GM23248 (cell line): ENCODE data around the gene MTREX. TPM values are rescaled to one million over a fixed set of nuclear protein-coding genes. Genes with fewer than 3 reads are reported as not detected.
A peak's percentile ranks its signal among the peaks of the same experiment; 100 is the strongest.

Experiments used
- DNase-seq: peaks from one replicate; pipeline ENCODE4 v3.0.0-alpha.2; 2015
- H2AFZ ChIP-seq: fragments of 200-600 bp; sonication (generic); 2 replicates; pipeline ENCODE4 v1.6.1; 2016; ENCODE audit warnings: antibody characterized with exemption
- H3F3A ChIP-seq: fragments of 200-600 bp; sonication (generic); 2 replicates; pipeline ENCODE4 v1.6.1; 2016; ENCODE audit warnings: mild to moderate bottlenecking, antibody characterized with exemption, mixed run types; ENCODE audit not compliant: insufficient read depth
- H3K27ac ChIP-seq: fragments of 200-600 bp; sonication (generic); 2 replicates; pipeline ENCODE4 v1.5.1; 2016; ENCODE audit warnings: mild to moderate bottlenecking
- H3K27me3 ChIP-seq: fragments of 200-600 bp; sonication (generic); replicated peaks from 2 replicates; pipeline ENCODE4 v1.6.1; 2016; ENCODE audit warnings: mild to moderate bottlenecking; ENCODE audit not compliant: insufficient read depth
- H3K36me3 ChIP-seq: fragments of 200-600 bp; sonication (generic); 2 replicates; pipeline ENCODE4 v1.6.1; 2016; ENCODE audit warnings: low read depth, mild to moderate bottlenecking
- H3K4me1 ChIP-seq: fragments of 200-600 bp; sonication (generic); 2 replicates; pipeline ENCODE4 v1.6.1; 2016; ENCODE audit warnings: mild to moderate bottlenecking; ENCODE audit not compliant: insufficient read depth
- H3K4me2 ChIP-seq: fragments of 200-600 bp; sonication (generic); one replicate; pipeline ENCODE4 v1.6.1; 2016; ENCODE audit warnings: mild to moderate bottlenecking; ENCODE audit not compliant: unreplicated experiment
- H3K4me3 ChIP-seq: fragments of 200-600 bp; sonication (generic); 2 replicates; pipeline ENCODE4 v1.5.1; 2016; ENCODE audit warnings: mild to moderate bottlenecking
- H3K79me2 ChIP-seq: fragments of 200-600 bp; sonication (generic); 2 replicates; pipeline ENCODE4 v1.6.1; 2016; ENCODE audit warnings: mild to moderate bottlenecking; ENCODE audit not compliant: insufficient read depth
- H3K9ac ChIP-seq: fragments of 200-600 bp; sonication (generic); 2 replicates; pipeline ENCODE4 v1.6.1; 2016; ENCODE audit warnings: mild to moderate bottlenecking
- H3K9me2 ChIP-seq: fragments of 200-600 bp; sonication (generic); 2 replicates; pipeline ENCODE4 v1.6.1; 2016; ENCODE audit warnings: mixed run types, mild to moderate bottlenecking, moderate library complexity; ENCODE audit not compliant: insufficient read depth
- H3K9me3 ChIP-seq: fragments of 200-600 bp; sonication (generic); one replicate; pipeline ENCODE4 v1.6.1; 2017; ENCODE audit warnings: low read depth
- H4K20me1 ChIP-seq: fragments of 200-600 bp; sonication (generic); 2 replicates; pipeline ENCODE4 v1.6.0; 2016; ENCODE audit not compliant: insufficient read depth
- EZH2 ChIP-seq: fragments of 200-600 bp; sonication (generic); IDR thresholded peaks from 2 replicates; pipeline ENCODE4 v1.6.1; 2018; ENCODE audit warnings: antibody characterized with exemption, mild to moderate bottlenecking; ENCODE audit not compliant: insufficient read depth, poor library complexity, severe bottlenecking
- EZH2phosphoT487 ChIP-seq: fragments of 200-600 bp; sonication (generic); IDR thresholded peaks from 2 replicates; pipeline ENCODE4 v1.6.1; 2018; ENCODE audit warnings: antibody characterized with exemption, moderate library complexity, mild to moderate bottlenecking, low read depth; ENCODE audit not compliant: insufficient read depth
- WGBS, 2 experiments: methylation state at CpG; one replicate each; pipeline ENCODE4 v1.1.6; 2015 to 2017; ENCODE audit warnings: low lambda C conversion rate in 2 of 2, low coverage in 1 of 2; ENCODE audit errors: missing lambda C conversion rate in 2 of 2; 5-methylcytosine and 5-hydroxymethylcytosine counted together
- in situ Hi-C: fragments of 300-500 bp; cut with MboI; formaldehyde crosslinking; loops from 2 replicates; pipeline ENCODE4 v1.15.0; 2020
- polyA plus RNA-seq: library from polyadenylated mRNA; unstranded; fragments of >200 nt; fragmentation: Nextera tagmentation; extraction: Ambion mirVana; gene quantifications from 2 replicates; pipeline ENCODE4 v1.2.1, GENCODE V29; 2016
- total RNA-seq: library from RNA; depleted of rRNA; stranded (reverse); fragments of >200 nt; shearing (Covaris generic); gene quantifications from 2 replicates; pipeline ENCODE4 v1.2.3, GENCODE V29; 2014

The MTREX gene
- total and polyA plus RNA-seq, 2 experiments from 2014 or later, result 26.4 to 41.4 TPM

DNA sequence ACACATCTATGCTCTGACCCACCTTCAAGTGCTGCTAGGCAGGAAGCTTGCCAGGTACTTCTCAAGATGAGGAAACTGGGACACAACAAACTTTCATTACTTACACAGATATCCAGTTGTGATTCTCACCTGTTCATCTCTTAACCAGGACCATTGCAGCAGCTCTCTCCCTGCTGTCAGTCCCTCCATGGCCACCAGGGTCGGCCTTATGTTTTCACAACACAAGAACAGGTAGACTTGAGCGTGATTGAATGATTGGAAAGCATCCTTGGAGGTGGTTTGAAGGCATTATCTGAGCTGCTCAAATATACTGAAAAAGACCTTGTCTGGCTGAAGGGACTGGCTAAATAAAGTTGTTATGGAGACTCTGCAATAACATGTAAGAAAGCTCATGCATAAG lies 94.4 kb downstream of the MTREX start:
- TF ChIP-seq EZH2, result no peak
- TF ChIP-seq EZH2phosphoT487, result no peak
- no peak overlapping the region for H3K4me2 ChIP-seq
- WGBS, 2 experiments, result 28 to 33% methylated on average over 2 of the region's 2 CpGs

GRCh38 chr5:55406292-55406691 lies 98.5 kb downstream of the MTREX start:
- no peaks in the 10 kb centered on the region for H3K9me2 ChIP-seq
- no peak overlapping the region for H3K27ac ChIP-seq
- no peak overlapping the region for H2AFZ ChIP-seq
- H3K4me1 ChIP-seq, result peaks cover 7% of the 10 kb centered on the region; the same call in 1 of the 2 replicates
- peaks cover 14% of the 10 kb centered on the region for H3K36me3 ChIP-seq
- H4K20me1 ChIP-seq, result no peaks in the 10 kb centered on the region
- in situ Hi-C loops, result loop anchor here (25.0 kb wide), 1 partner anchor 281 kb away; no protein-coding TSS in a partner anchor
- H3K27me3 ChIP-seq, result no peaks in the 10 kb centered on the region
- H3K4me3 ChIP-seq, result no peak overlapping the region
- no peaks in the 10 kb centered on the region for H3F3A ChIP-seq
- no peaks in the 10 kb centered on the region for H3K79me2 ChIP-seq
- H3K9me3 ChIP-seq, result no peaks in the 10 kb centered on the region
- no peak overlapping the region for H3K4me2 ChIP-seq
- no peak overlapping the region for H3K9ac ChIP-seq
- DNase-seq, result no peak
- WGBS, 2 experiments, result 96 to 100% methylated on average over 2 of the region's 2 CpGs
- no peak for TF ChIP-seq EZH2phosphoT487
- TF ChIP-seq EZH2, result no peak

More for the DNA sequence above, 94.4 kb downstream of the MTREX start:
- Histone ChIP-seq H3K4me1 (no peaks in the 10 kb centered on the region), H3K9me3 (no peaks in the 10 kb centered on the region), H3K9ac (no peak overlapping the region), H3K36me3 (peaks cover 36% of the 10 kb centered on the region), H3K79me2 (no peaks in the 10 kb centered on the region), H3K27ac (no peak overlapping the region), H2AFZ (no peak overlapping the region), H3K27me3 (no peaks in the 10 kb centered on the region), H3K9me2 (no peaks in the 10 kb centered on the region), H4K20me1 (no peaks in the 10 kb centered on the region), H3F3A (no peaks in the 10 kb centered on the region), H3K4me3 (no peak overlapping the region)
- DNase-seq, result no peak
- in situ Hi-C loops, result loop anchor here (25.0 kb wide), 1 partner anchor 285 kb away; no protein-coding TSS in a partner anchor

GRCh38 chr5:55407059-55407684 lies 99.4 kb downstream of the MTREX start:
- H3K4me1 ChIP-seq, result peaks cover 7% of the 10 kb centered on the region; the same call in 1 of the 2 replicates
- TF ChIP-seq EZH2, result no peak
- TF ChIP-seq EZH2phosphoT487, result no peak
- H2AFZ ChIP-seq, result no peak overlapping the region
- H3K36me3 ChIP-seq, result peaks cover 14% of the 10 kb centered on the region
- H3K79me2 ChIP-seq, result no peaks in the 10 kb centered on the region
- no peaks in the 10 kb centered on the region for H3K9me3 ChIP-seq
- H3F3A ChIP-seq, result no peaks in the 10 kb centered on the region
- H3K27ac ChIP-seq, result no peak overlapping the region
- 5 to 10% methylated on average over 1 of the region's 1 CpG for WGBS, 2 experiments
- in situ Hi-C loops, result loop anchor here (25.0 kb wide), 1 partner anchor 280 kb away; no protein-coding TSS in a partner anchor
- no peak overlapping the region for H3K4me2 ChIP-seq
- H3K9me2 ChIP-seq, result no peaks in the 10 kb centered on the region
- H3K27me3 ChIP-seq, result no peaks in the 10 kb centered on the region
- no peak overlapping the region for H3K4me3 ChIP-seq
- peak; percentile 76 for DNase-seq
- H3K9ac ChIP-seq, result no peak overlapping the region
- H4K20me1 ChIP-seq, result no peaks in the 10 kb centered on the region

GRCh38 chr5:55407984-55408383 lies 100.2 kb downstream of the MTREX start:
- Histone ChIP-seq H3K27ac (no peak overlapping the region), H3K4me2 (no peak overlapping the region), H3K9me2 (no peaks in the 10 kb centered on the region), H3K36me3 (peaks cover 14% of the 10 kb centered on the region; the same call in 1 of the 2 replicates), H2AFZ (no peak overlapping the region), H3K9ac (no peak overlapping the region), H4K20me1 (no peaks in the 10 kb centered on the region), H3K4me1 (peaks cover 7% of the 10 kb centered on the region; the same call in 1 of the 2 replicates), H3K79me2 (no peaks in the 10 kb centered on the region), H3K9me3 (no peaks in the 10 kb centered on the region), H3K27me3 (no peaks in the 10 kb centered on the region), H3F3A (no peaks in the 10 kb centered on the region), H3K4me3 (no peak overlapping the region)
- TF ChIP-seq EZH2phosphoT487, result no peak
- no peak for TF ChIP-seq EZH2
- in situ Hi-C loops, result loop anchor here (25.0 kb wide), 1 partner anchor 279 kb away; no protein-coding TSS in a partner anchor
- 67 to 76% methylated on average over 3 of the region's 3 CpGs for WGBS, 2 experiments
- DNase-seq, result no peak
